NB4 (cell line): ENCODE results near the gene LRRC17.

Experiments used
- MYC ChIP-seq: IDR thresholded peaks from 2 replicates; pipeline ENCODE4 v1.6.1; 2011; ENCODE audit warnings: low read depth, low read length
- POLR2A ChIP-seq: IDR thresholded peaks from 2 replicates; pipeline ENCODE4 v1.6.1; 2011; ENCODE audit warnings: mild to moderate bottlenecking; ENCODE audit not compliant: insufficient read length; ENCODE audit errors: extremely low read depth
- TF ChIP-seq, protein P1 (sequence below): IDR thresholded peaks from one replicate; pipeline ENCODE4 v1.5.1; 2012; ENCODE audit warnings: low read depth, low read length

DNA sequence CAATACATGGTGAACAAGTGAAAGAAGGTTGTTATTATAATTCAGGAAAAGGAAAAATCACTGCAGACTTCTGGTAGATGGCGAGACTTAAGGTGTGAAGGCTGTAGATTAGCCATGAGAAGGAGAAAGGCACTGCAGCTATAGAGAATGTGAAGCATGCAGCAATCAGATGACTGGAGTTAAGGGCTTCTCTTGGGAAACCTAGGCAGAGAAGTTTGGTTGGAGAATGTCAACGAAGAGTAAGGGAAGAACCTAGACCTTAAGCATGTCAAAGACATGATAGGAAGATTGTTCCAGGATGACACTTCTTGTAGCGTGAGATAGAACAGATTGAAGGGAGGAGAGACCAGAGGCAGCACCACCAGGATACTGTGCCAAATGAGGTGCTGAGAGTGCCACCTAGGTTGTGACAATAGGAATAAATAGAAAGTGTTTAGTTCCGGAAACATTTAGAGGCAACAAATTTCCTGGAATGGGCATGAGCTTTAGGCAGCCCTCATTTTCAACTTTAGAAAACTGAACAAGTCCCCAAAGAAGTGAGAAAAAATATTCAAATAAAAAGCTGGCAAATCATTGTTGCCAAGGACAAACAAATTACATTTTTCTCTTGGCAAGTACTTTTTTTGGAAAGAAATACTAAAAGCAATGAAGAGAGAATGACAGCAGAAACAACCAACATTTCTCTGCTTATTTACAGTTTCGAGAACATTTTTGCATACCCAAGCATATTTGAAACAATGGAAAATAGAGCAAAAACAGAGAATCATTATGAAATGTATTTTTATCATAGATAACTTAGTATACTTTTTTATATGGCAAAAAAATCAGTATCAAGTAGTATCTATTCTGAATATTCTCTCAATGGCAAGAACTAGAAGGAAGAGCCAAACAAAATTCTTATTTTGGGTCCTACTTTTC is 4.9 kb downstream of the LRRC17 start:
- TF ChIP-seq, protein P1, sequence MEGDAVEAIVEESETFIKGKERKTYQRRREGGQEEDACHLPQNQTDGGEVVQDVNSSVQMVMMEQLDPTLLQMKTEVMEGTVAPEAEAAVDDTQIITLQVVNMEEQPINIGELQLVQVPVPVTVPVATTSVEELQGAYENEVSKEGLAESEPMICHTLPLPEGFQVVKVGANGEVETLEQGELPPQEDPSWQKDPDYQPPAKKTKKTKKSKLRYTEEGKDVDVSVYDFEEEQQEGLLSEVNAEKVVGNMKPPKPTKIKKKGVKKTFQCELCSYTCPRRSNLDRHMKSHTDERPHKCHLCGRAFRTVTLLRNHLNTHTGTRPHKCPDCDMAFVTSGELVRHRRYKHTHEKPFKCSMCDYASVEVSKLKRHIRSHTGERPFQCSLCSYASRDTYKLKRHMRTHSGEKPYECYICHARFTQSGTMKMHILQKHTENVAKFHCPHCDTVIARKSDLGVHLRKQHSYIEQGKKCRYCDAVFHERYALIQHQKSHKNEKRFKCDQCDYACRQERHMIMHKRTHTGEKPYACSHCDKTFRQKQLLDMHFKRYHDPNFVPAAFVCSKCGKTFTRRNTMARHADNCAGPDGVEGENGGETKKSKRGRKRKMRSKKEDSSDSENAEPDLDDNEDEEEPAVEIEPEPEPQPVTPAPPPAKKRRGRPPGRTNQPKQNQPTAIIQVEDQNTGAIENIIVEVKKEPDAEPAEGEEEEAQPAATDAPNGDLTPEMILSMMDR, result no peak
- TF ChIP-seq MYC, result no peak
- no peak for TF ChIP-seq POLR2A
